ENCODE data around the gene MYH4. TPM values are rescaled to one million over a fixed set of nuclear protein-coding genes. Genes with fewer than 3 reads are reported as not detected.

The MYH4 gene
- total and polyA plus RNA-seq, 2 of the 4 experiments (the other 2 are of a cell fraction) = not detected

DNA sequence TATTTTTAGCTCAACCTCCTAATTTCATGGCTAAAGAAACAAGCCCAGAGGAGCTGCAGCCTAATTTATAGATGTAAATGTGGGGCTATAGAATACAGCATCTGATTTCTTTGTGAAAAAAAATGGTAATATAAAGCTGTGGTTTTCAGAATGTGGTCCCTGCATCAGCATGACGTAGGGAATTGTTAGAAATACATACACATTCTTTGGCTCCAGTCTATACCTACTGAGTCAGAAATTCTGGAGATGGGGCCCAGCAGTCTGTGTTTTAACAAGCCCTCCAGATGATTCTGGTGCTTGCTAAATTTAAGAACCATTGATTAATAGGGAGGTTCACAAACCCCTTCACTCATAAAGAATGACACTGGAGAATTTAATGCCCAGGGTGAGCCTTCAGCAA lies 29.5 kb downstream of the MYH4 start:
- DNase-seq (peak; percentile 50), ATAC-seq (ENCODE audit: low read depth) (no peak)
- intact Hi-C loops (cut with micrococcal nuclease) (no loop called here), in situ Hi-C loops (cut with MboI; ENCODE audit: low sequenced_read_pairs) (no loop called here), dilution Hi-C loops (cut with HindIII; ENCODE audit: low sequenced_read_pairs, unreplicated experiment) (no loop called here)
- no peaks in the 10 kb centered on the region for H4K20me1 ChIP-seq (ENCODE audit: insufficient read depth, low read length)
- no peak overlapping the region for H3K4me3 ChIP-seq (ENCODE audit: insufficient read depth, low read depth, low read length)
- H2AFZ ChIP-seq (replicated peaks; ENCODE audit: low read length, poor library complexity) = no peak overlapping the region
- no peaks in the 10 kb centered on the region for H3K4me1 ChIP-seq (ENCODE audit: control insufficient read depth, insufficient read depth, low read length)
- H3K56ac ChIP-seq (ENCODE audit: extremely low read depth, insufficient read depth, low read length) = no peak overlapping the region
- H3K36me3 ChIP-seq (ENCODE audit: control insufficient read depth, insufficient read depth, low read length) = no peaks in the 10 kb centered on the region
- no peak overlapping the region for H2BK15ac ChIP-seq (ENCODE audit: low read depth, low read length)
- no peak overlapping the region for H3K4ac ChIP-seq (ENCODE audit: low read depth, low read length)
- CTCF ChIA-PET = no interaction called here
- H4K5ac ChIP-seq (ENCODE audit: low read depth, low read length) = no peak overlapping the region
- BruUV-seq (replicated peaks) = no TSS peak
- H2AK5ac ChIP-seq (ENCODE audit: low read depth, low read length) = no peak overlapping the region
- H3K18ac ChIP-seq (ENCODE audit: low read depth, low read length) = no peak overlapping the region; the same call in 1 of the 2 replicates
- no CpG with 5 or more reads among the region's 1 CpG for WGBS, 2 experiments (ENCODE audit: extremely low coverage in 2 of 2, insufficient read length in 1 of 2)
- no peak overlapping the region for H3K14ac ChIP-seq (replicated peaks; ENCODE audit: low read depth, low read length)
- H3K9ac ChIP-seq (ENCODE audit: low read depth, low read length) = no peak overlapping the region
- H3K9me3 ChIP-seq (ENCODE audit: control insufficient read depth, insufficient read depth, low read length) = no peaks in the 10 kb centered on the region
- H2BK120ac ChIP-seq (ENCODE audit: low read depth, low read length) = no peak overlapping the region
- H3K23ac ChIP-seq (ENCODE audit: low read depth, low read length) = no peak overlapping the region
- no peaks in the 10 kb centered on the region for H3K79me1 ChIP-seq (ENCODE audit: low read depth in 1 of 2, low read length in 2 of 2)
- TF ChIP-seq, protein P1, sequence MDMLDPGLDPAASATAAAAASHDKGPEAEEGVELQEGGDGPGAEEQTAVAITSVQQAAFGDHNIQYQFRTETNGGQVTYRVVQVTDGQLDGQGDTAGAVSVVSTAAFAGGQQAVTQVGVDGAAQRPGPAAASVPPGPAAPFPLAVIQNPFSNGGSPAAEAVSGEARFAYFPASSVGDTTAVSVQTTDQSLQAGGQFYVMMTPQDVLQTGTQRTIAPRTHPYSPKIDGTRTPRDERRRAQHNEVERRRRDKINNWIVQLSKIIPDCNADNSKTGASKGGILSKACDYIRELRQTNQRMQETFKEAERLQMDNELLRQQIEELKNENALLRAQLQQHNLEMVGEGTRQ (IDR thresholded peaks at IDR 0.05; ENCODE audit: low read depth, low read length) = no peak
- TF ChIP-seq CHD1 (IDR thresholded peaks at IDR 0.05; ENCODE audit: low read depth, low read length) = no peak
- no peak for TF ChIP-seq BHLHE40 (IDR thresholded peaks at IDR 0.05; ENCODE audit: low read depth, low read length)
- TF ChIP-seq SMC3 (IDR thresholded peaks at IDR 0.05; ENCODE audit: low read depth, low read length) = no peak
- no peak for TF ChIP-seq CEBPB (IDR thresholded peaks at IDR 0.05; ENCODE audit: low read depth, low read length)
- no peak for TF ChIP-seq MXI1 (IDR thresholded peaks at IDR 0.05; ENCODE audit: borderline replicate concordance, low read depth, low read length)
- TF ChIP-seq NFE2L2 (IDR thresholded peaks at IDR 0.05; ENCODE audit: low read depth, low read length) = no peak
- no peak for TF ChIP-seq POLR2A (IDR thresholded peaks at IDR 0.05; ENCODE audit: low read depth, low read length)
- TF ChIP-seq RFX5 (IDR thresholded peaks at IDR 0.05; ENCODE audit: low read depth, low read length) = no peak
- TF ChIP-seq MAZ (IDR thresholded peaks at IDR 0.05; ENCODE audit: borderline replicate concordance, low read depth, low read length) = no peak
- TF ChIP-seq RAD21 (IDR thresholded peaks at IDR 0.05; ENCODE audit: low read length) = no peak
- no peak for TF ChIP-seq MAFK (IDR thresholded peaks at IDR 0.05; ENCODE audit: low read depth, low read length)
- no peak overlapping the region for H3K27ac ChIP-seq (ENCODE audit: insufficient read depth, low read length)
- no peak overlapping the region for H2BK20ac ChIP-seq (ENCODE audit: low read depth, low read length)
- no peak overlapping the region for H2AK9ac ChIP-seq (replicated peaks; ENCODE audit: low read depth, low read length, poor library complexity)
- H3K4me2 ChIP-seq (ENCODE audit: low read depth, low read length) = no peak overlapping the region
- no peaks in the 10 kb centered on the region for H3K9me1 ChIP-seq (ENCODE audit: insufficient read depth, low read length)
- POLR2A ChIA-PET (ENCODE audit: unreplicated experiment) = interaction anchor here (0.7 kb wide), 1 partner anchor 429 kb away, joined by 4 read pairs; no protein-coding TSS in a partner anchor
- no peaks in the 10 kb centered on the region for H3K27me3 ChIP-seq (ENCODE audit: control insufficient read depth, insufficient read depth, low read length)
- peak overlapping the region; percentile 36 for H2BK5ac ChIP-seq (ENCODE audit: low read depth, low read length, poor library complexity, severe bottlenecking)
- H4K91ac ChIP-seq (ENCODE audit: insufficient read depth, low read depth, low read length) = no peak overlapping the region
- no peak overlapping the region; a peak in 1 of 4 replicates for H4K8ac ChIP-seq (ENCODE audit: low read depth in 2 of 2, low read length in 2 of 2)
